Fibroblast of pulmonary artery (primary cell): ENCODE results near the gene CCND3.

ENCODE experiments used
- DNase-seq: peaks from one replicate; pipeline ENCODE4 v3.0.0-alpha.2; 2010; ENCODE audit warnings: low read depth
- H3K4me3 ChIP-seq: replicated peaks from 2 replicates; pipeline ENCODE4 v1.5.1; 2011; ENCODE audit warnings: low read depth, mild to moderate bottlenecking, control low read depth, low read length, moderate library complexity
- CTCF ChIP-seq: IDR thresholded peaks from 2 replicates; pipeline ENCODE4 v1.5.1; 2011; ENCODE audit warnings: mild to moderate bottlenecking, control low read depth, low read length, inconsistent platforms; ENCODE audit errors: missing control alignments

The CCND3 gene

GRCh38 chr6:41909727-41910126 lies 31.9 kb downstream of the CCND3 start:
- H3K4me3 ChIP-seq, result no peak overlapping the region
- no peak for TF ChIP-seq CTCF
- DNase-seq, result no peak

DNA sequence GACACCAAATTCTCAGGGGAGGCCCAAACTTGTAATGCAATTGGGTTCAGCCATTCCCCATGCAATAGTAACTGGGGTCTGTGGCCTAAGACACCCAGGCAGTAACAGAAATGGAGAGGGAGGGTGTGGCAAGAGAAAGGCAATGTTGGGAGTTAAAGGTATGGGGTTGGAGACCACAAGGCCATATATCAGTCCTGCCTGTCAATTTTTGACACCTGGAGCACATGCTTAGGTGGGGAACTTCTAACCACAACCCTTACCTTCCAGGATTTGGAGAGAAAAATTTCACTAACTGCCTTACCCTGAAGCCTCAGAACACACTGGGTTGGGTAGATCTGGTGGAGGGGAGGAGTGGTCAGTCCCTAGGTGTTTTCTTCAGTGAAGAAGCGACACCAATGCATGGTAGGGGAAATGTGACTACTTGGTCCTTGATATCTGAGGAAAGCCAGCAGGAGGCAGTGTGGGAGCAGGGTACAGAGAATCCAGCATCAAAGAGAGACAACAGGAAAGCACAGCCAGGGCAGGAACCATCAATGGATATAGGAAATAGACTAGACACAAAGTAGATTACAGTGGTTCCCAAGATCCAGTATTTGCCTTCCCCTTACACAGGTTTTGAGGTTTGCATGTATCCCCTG lies 39.6 kb downstream of the CCND3 start:
- peak; percentile 38 for TF ChIP-seq CTCF
- DNase-seq, result peak; percentile 49
- H3K4me3 ChIP-seq, result no peak overlapping the region

DNA sequence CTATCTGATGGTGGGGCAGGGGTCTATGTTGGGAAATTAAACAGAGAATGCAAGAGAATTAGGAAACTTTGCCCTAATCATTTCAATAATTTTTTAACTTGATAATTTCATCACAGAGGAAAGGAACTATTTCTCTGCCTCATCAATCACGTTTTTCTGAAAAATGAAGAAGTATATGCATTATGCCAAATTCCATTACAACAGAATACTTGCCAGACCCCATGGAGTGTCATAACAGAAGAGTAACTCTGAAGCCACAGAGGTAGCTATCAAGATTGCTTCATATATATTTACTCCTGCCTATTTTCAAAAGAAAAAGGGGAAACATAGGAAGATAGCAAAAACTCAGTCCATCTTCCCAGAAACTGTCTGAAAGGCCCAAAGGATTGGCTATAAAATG lies 40.7 kb downstream of the CCND3 start:
- TF ChIP-seq CTCF, result no peak
- H3K4me3 ChIP-seq, result no peak overlapping the region
- no peak for DNase-seq

- no peak for DNase-seq
- TF ChIP-seq CTCF, result no peak
- peak overlapping the region; percentile 71 for H3K4me3 ChIP-seq
Measured at GRCh38 chr6:41896281-41896680, 45.3 kb downstream of the CCND3 start.

- TF ChIP-seq CTCF, result no peak
- peak within 1 kb of the TSS; percentile 71 for H3K4me3 ChIP-seq
- peak; percentile 87 for DNase-seq
Measured at GRCh38 chr6:41895300-41896233, 46.0 kb downstream of the CCND3 start, which contains the start of gene USP49. Gene USP49, minus strand, starts transcription at chr6:41895375. Its CDS starts 88,392 bp downstream, at chr6:41806983.

DNA sequence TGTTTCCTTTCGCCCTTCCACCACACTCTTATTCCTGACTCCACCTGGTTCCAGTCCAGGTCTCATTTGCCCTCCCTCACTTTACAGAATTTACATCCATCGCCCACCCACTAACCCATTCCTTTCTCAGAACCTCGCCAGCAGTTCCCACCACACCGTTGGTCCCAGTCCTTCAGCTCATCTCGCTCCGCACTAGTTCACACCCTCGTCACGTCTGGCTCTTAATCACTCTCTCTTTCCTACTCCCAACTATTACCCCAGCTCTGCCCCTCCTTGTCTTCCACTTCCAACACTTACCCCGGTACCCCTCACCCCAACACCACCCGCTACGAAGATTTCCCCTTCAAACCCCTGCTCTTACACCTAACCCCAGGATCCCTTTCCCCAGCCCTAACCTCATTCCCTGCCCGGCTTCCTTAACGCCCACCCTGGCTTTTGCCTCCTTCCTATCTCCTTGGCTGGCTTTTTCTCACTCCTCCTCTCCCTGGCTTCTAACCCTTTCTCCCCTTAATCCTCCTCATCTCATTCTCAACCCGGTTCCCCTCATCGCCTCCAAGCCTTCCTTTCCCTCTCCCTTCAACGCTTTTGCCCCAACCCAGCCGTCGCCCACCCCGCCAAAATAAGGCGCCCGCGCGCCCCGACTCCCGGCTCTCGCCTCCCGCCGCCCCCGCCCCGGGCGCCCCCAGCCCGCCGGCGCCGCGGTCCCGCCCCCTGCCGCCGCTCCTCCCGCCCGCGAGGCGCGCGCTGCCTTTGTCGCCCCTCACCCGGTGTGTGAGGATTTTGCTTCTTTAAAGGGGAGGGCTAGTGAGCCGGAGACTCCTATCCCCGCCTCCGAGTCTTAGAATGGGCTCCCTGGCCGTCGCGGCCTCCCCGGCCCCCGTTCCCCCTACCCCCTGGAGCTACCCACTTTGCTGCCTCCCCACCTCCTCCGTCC lies 47.0 kb downstream of the CCND3 start:
- H3K4me3 ChIP-seq, result peak overlapping the region; percentile 71
- no peak for TF ChIP-seq CTCF
- peak; percentile 7 for DNase-seq
